Stimulated activated CD8-positive, alpha-beta memory T cell treated with anti-CD3 and anti-CD28 coated beads, Interleukin-4, amount 100 ng/mL, for 24 hours (primary cell): ENCODE measurements around the gene DUSP8.
"Not testable (repeated sequence)": the region's sequence is repeated elsewhere in the genome, so short reads cannot be mapped to it uniquely, and the experiment has no call there.

Experiments
- DNase-seq: peaks from one replicate; pipeline ENCODE4 v3.0.0-alpha.2; 2020; ENCODE audit warnings: low read depth

DUSP8 gene

DNA sequence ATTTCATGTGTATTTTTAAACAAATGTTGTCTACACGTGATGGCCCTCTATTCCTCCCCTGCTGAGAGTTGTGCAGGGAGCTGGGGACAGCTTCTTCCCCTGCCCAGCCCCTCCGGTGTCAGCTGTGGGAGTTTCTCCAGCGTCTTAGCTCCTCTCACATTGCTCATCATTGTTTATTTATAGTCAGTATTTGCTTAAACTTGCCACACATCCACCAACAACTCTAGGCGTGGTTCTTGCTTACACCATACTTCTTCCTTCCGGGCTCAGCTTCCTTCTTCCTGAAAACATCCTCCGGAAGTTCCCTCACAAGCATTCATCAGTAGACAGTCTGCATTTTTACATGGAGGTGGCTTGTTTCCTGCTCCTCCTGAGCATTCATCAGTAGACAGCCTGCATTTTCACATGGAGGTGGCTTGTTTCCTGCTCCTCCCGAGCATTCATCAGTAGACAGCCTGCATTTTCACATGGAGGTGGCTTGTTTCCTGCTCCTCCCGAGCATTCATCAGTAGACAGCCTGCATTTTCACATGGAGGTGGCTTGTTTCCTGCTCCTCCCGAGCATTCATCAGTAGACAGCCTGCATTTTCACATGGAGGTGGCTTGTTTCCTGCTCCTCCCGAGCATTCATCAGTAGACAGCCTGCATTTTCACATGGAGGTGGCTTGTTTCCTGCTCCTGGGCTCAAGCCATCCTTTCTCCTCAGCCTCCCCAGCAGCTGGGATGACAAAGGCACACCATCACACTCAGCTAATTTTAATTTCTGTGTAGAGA is 17.3 kb upstream of the DUSP8 start:
- not testable (repeated sequence) for DNase-seq

DNA sequence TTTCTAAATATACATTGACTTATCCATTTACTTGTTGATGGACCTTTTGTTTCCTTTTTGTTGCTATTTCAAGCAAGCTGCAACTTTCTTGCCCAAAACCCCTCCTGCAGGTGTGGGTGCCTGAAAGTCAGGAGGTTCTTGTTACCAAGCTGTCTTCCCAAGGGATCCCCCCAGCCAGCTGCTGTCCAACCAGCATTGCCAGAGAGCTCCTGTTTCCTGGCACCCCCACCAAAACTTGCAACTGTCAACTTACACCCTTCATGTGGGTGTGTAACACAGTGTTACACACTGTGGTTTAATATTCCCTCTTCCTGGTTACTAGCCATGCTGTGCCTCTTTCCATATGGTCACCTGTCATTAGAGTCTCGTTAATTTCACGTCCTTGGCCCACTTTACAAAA is 14.6 kb upstream of the DUSP8 start:
- no peak for DNase-seq

DNA sequence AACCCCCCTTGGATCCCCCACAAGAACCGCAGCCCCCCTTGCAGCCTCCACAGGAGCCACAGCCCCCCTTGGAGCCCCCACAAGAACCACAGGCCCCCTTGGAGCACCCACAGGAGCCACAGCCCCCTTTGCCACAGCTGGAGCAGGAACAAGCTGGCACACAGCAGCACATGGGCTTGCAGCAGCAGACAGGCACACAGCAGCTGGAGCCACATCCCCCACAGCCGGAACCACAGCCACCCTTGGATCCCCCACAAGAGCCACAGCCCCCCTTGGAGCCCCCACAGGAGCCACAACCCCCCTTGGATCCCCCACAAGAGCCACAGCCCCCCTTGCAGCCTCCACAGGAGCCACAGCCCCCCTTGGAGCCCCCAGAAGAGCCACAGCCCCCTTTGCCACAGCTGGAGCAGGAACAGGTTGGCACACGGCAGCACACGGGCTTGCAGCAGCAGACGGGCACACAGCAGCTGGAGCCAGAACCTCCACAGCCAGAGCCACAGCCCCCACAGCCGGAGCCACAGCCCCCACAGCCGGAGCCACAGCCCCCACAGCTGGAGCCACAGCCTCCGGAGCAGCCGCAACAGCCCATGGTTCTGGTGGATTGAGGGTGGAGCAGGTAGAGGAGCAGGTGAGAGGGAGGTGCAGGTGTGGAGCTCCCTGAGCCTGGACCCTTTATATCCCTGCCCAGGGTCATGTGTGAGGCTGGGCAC is 12.7 kb upstream of the DUSP8 start, which contains the start of gene KRTAP5-1:
Gene KRTAP5-1, minus strand, starts transcription at position 623 of the 710 bp plus-strand sequence. Its CDS starts 34 bp downstream, at position 589.
- not testable (repeated sequence) for DNase-seq

DNA sequence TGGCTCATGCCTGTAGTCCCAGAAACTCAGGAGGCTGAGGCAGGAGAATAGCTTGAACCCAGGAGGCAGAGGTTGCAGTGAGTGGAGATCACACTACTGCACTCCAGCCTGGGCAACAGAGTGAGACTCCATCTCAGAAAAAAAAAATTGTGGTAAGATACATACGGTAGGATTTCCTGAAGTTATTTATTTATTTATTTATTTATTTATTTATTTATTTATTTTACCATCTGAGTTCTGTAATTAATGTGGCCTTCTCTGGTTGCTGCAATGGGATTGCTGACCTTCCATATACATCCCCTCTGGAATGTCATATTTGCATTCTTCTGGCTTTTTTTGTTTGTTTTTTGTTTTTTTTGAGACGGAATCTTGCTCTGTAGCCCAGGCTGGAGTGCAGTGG is 10.8 kb upstream of the DUSP8 start:
- not testable (repeated sequence) for DNase-seq

DNA sequence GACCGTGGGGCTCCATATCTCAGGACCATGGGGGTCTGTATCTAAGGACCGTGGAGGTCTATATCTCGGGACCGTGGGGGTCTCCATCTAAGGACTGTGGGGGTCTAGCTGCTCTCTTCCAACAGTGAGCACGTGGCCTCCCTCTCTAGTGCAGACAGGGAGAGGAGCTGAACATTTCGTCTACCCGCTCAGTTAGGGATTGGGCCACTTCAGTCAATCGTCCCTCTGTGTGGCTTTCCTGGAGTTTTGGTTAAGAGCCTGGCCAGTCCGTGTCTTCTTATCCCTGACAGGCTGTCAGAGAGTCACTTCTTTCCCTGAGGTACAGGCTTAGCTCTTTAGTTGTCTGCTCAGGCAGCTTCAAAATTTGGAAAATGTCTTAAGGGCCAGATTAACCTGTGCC is 9.9 kb upstream of the DUSP8 start:
- no peak for DNase-seq

DNA sequence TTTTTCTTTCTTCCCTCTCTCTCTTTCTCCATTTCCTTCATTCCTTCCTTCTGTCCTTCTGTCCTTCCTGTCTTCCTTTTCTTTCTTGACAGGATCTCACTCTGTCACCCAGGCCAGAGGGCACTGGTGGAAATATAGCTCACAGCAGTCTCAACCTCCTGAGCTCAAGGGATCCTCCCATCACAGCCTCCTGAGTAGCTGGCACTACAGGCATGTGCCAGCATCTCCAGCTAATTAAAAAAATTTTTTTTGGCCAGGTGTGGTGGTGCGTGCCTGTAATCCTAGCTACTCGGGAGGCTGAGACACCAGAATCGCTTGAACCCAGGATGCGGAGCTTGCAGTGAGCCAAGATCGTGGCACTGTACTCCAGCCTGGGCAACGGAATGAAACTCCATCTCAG is 4.8 kb upstream of the DUSP8 start:
- no peak for DNase-seq

DNA sequence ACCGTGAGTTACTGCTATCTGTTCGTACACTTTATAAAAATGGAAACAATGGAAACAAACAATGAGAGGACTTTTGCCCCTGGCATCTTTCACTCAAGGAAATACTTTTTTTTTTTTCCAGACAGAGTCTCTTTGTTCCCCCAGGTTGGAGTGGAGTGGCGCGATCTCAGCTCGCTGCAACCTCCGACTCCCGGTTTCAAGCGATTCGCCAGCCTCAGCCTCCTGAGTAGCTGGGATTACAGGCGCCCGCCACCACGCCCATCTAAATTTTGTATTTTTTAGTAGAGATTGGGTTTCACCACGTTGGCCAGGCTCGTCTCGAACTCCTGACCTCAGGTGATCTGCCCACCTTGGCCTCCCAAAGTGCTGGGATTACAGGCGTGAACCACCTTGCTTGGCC is 3.7 kb upstream of the DUSP8 start:
- DNase-seq = not testable (repeated sequence)

DNA sequence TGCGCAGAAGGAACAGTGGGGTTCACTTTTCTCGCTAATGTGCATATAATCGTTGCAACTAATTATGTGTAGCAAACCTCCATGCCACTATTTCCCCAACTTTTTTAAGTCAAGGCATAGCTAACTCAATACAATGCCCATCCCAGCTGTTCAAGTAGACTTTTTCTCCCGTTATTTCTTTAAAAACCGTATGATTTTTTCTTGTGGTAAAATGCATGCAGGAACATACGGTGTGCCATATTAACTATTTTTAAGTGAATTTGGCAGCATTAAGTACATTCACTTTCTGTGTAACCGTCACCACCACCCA is 2.8 kb upstream of the DUSP8 start:
- no peak for DNase-seq

DNA sequence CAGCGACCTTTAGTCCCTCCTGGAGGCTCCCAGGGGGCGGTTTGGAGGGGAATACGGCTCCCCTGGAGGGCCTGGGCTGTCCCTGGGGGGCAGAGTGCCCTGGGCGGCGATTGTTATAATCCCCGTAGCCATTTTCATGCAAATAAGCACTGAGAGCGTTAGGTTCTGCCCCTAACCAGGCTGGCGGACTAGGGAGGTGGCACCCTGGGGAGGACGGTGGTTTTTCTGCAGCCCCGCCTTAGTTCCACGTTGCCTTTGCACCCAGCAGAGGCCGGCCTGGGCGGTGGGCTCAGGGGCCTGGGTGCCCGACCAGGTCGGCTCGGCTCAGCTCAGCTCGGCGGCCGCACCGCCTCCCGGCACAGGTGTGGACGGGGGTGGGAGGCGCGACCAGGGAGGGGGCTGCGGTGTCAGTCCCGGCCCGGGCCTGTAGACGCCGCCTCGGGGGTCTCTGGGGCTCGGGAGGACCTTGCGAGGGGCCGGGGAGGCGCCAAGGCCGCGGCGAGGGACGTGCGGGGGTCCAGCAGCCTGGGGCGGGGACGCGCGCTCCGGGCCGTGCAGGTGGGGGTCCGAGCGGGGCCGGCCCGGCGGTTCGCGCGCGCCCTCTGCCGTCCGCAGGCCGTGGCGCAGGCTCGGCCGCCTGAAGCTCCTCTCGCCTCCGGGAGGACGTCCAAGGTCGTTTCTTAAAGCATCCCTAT is 2.3 kb upstream of the DUSP8 start:
- DNase-seq = no peak

DNA sequence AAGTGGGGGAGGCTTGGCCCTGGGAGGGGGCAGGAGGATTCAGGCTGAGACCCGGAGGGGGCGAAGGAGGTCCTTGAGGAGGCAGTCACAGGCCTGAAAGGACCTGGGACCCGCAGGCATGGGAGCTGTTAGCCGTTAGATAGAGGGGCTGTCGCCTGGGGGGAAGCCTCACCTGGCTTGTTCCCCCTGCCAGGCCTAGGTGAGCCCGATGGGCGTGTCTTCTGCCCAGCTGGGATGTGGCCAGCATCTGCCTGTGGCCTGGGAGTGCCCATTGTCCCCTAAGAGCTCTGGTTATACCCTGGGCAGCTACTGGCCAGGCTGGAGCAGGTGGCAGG is 1.8 kb upstream of the DUSP8 start:
- DNase-seq = no peak

DNA sequence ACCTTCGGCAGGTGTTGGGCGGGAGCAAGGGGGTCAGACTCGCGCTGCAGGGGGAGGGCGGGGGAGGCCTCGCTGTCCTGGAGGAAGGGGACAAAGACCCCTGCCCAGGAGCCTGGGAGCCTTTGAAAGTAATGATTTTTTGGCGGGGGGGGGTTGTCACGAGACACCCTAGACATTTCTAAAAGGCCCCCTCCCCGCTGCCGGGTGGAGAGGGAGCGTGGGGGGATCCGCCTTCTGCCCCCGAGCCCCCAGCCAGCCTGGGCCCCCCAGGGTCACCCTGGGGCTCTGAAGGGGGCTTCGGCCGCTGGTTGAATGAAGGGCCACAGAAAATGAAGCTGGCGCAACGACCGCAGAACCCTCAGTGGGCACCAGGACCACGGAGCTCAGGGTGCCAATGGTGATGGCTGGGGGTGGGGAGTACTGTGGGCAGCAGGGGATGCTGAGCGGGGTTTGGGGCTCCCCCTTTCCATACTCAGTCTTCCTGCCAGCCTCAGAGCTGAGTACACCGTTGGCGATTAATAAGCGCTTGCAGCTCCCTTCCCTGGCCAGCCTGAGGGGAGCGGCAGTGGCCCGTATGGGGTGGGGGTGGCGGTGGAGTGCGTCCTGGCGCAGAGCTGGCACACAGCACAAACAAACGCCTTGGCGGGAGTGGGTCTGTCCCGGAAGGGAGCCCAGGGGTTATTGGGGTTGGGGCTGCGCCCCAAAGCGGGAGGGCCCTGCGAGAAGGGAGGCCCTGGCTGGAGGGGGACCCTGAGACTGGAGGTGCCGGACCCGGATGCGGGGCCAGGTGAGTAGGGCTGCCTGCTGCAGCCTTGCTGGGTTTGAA is 1.2 kb upstream of the DUSP8 start:
- no peak for DNase-seq

DNA sequence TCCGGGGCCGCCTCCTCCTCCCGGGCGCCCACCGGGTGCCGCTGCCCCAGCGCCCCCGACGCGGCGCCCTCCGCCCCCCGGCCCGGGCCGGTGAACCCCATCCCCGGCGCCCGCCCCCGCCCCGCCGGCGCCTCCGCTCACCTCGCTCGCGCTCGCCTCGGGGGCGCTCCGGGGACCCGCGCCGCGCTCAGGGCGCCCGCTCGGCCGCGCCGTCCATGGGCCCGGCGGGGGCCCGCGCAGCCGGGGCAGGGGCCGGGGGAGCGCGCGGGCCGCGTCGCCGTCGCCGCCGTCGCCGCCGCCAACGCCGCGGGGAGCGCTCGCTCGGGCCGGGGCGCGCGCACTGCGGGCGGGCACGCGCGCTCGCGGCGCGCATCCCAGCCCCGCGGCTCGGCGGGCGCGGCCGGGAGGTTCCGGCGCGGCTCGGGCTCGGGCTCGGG is 293 bp downstream of the DUSP8 start:
- no peak for DNase-seq

DNA sequence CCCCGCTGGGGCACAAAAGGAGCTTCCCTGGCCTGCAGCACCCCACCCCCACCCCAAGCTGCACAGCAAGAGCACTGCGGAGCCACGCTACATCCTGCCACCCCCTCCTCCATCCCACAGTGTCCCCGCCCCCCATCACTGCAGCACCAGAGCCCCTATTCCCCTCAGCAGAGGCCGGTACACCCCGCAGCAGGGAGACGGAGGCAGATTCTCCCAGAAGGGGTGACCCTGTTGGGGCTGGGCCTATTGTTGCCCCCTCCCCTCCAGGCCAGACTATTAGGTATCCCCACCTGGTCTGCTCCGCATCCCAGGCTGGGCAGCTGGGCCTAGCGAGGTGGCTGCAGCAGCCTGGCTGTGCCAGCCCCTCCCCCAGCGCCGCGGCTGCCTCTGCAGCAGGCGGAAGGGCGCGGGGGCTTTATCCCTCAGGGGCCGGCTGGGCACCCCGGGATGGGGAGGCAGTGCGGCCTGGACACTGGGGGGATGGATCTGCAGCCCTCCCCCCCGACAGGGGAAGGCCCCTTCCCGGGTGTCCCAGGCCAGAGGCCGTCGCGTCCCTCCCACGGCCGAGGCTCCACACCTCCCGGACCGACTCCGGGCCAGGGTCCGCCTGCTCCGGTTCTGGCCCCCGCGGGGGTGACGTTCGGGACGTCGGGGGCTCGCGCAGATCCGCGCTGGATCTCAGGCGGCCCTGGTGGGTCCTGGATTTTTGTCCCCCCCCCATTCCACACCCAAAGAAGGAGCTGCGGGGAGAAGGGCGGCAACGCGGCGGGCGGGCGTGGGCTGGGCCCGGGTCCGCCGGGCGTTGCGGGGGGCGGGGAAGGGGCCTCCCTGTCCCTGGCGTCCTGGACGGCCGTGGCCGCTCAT is 943 bp downstream of the DUSP8 start:
- DNase-seq = no peak

DNA sequence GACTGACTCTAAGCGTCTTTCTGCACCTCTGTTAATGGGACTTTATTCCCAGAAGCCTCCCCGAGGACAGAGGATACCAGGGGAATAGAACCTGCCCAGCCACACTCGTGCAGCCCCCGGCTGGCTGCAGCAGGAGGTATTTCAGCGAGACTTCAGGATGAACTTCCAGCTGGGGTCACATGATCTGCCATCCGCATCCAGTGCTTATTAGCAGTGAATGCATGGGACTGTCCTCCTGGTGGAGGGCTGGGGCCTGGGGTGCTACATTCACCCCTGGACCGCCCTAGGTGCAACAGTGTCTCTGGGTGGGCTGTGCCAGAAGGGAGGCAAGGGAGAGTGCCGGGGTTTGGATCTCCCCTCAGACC is 1.6 kb downstream of the DUSP8 start:
- no peak for DNase-seq

DNA sequence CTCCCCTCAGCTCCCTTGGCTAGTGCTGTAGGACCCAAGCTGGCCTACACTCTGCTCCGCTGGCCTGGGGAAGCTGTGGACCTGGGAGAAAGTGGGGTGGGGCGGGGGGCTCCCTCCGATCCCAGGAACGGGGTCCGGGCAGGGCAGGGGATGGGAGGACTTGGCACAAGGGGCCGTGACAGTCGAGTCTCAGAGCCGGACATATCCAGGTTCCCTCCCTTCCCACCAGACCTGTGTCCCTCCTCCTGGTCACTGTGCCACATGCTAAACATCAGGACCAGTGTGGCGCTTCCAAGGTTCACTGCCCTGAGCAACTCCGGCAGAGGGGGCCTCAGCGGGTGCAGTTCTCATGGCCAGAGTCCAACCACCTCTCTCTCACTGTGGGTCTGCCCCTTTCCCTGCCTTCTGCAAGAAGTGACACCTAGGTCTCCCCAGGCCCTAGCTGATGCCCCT is 2.0 kb downstream of the DUSP8 start:
- DNase-seq = no peak

DNA sequence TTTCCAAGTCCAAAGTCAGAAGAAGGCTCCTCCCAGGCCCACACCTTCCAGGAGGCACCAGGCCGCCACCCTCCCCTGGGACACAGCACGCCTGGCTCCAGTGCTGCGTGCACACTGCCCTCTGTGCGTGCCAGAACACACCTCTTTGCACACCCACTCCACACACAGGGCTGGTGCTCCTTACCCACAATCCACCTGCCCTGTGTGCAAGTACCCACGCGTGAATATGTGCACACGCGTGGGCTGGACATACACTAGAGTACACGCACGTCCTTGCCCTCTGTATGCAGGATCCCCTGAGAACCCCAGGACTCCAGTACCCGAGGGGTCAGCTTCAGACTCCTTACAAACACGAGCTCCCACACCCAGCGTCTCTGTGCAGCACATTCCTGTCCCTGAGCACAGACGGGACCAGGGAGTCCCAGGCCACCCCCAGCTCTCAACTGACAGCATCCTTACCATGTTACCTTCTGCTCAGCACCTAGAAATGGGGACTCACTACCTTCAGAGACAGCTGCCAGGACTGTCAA is 2.8 kb downstream of the DUSP8 start:
- DNase-seq = no peak

DNA sequence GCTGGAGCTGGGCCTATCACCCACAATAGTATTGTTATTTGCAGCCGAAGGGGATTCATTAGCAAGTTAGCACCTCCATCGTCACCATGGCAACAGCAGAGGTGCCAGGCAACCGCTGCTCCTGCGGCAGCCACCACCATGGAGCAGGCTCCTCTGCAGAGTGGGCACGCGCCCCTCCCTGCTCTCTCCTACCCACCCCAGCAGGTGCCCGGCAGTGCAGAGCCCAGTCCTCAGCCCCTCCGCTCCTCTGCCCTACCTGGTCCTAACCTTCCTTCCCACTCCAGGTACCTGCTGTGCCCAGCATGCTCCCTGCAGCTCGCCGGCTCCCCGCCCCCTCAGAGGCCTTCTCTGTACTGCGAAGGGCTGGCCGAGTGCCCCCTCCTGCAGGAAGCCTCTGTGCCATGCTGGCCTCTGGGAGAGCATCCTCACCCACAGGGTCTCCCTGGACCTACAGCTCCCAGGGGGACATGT is 3.6 kb downstream of the DUSP8 start:
- DNase-seq = no peak

DNA sequence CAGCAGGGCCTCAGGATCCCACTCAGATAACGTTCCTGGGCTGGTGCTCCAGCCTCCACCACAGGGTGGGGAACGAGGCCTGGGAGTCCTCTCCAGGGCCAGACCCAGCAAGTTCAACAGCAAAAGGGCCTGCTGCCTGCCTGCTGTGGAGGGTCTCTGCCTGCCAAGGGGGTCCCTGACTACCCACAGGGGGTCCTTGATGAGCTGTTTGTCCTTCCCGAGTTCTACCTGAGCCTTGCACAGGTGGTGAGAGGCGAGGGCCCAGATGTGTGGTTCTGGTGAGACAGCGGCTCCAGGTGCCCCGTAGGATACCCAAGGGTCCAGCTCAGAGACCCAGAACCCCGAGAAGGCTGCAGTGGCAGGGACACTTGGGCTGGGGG is 4.4 kb downstream of the DUSP8 start:
- DNase-seq = no peak

DNA sequence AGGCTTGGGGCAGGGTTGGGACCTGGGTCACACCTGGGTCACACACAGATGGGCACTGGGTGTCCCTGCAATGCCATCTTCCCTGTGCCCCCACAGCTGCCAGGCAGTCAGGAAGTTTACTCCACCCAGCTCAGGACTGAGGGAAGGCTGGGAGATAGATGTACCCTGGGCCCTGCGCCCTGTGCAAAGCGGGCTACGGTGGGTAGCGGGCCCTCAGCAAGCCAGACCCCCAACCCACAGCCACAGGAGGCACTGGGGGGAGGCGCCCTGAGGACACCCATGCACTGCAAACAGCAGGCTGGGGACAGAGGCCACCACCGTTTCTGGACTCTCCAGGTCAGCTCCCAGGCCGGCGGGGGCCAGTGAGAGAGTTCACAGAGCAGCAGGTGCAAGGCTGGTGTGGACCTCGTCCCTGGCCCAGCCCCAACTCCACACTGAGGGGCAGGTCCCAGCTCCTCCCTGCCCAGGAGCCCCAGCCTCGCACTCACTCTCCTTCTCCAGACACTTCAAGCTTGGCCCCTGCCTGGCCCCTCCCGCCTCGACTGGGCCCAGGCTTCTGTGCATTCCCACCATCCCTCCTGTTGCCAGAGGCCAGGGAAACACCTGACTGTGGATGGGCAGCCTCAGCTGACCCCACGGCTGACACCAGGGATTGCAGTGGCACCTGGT is 4.9 kb downstream of the DUSP8 start:
- no peak for DNase-seq

DNA sequence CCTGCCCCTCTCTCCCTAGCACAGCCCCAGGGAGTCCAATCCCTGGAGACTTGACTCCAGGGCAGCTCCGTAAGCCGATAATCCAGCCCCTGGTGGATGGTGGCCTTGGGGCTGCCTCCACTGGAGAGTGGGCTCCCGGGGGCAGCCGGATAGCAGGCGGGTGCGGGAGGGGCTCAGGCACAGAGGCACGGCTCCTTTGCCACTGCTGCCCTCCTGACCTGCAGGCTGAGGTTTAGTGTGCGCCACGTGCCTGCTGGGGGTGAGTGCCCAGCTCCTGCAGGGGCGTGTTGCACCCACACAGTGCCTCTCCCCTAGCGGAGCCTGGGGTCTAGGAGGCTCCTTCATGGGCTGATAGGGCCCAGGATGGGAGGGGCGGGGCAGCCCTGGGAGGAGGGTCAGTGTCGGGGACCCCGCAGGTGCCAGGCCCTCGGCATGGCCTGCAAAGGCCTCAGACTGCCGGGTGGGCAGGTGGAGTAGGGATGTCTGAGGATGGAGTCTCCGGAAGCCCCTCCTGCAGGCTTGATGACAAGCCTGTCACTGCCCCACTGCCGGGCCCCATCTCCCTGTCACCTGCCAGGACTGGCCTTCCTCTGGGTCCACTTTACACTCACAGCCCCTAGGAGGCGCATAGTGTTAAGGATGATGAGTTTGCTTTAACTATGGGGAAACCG is 5.6 kb downstream of the DUSP8 start:
- DNase-seq = no peak
